SU-DHL-6 (cell line): ENCODE results near the gene OSBPL9.

ENCODE experiments used
- H2AFZ ChIP-seq: fragments of 200-600 bp; sonication (generic); 2 replicates; pipeline ENCODE4 v1.6.1; 2014; ENCODE audit warnings: low read depth, mild to moderate bottlenecking, moderate library complexity, mixed read lengths, antibody characterized with exemption, low read length; ENCODE audit not compliant: severe bottlenecking
- H3F3A ChIP-seq: fragments of 200-600 bp; shearing (Covaris generic); 2 replicates; pipeline ENCODE4 v1.6.0; 2016; ENCODE audit warnings: antibody characterized with exemption, mild to moderate bottlenecking; ENCODE audit not compliant: insufficient read depth
- H3K27ac ChIP-seq: fragments of 200-600 bp; sonication (generic); 2 replicates; pipeline ENCODE4 v1.5.1; 2016; ENCODE audit warnings: low read depth, mild to moderate bottlenecking, low read length, moderate library complexity, mixed read lengths
- H3K27me3 ChIP-seq: fragments of 200-600 bp; sonication (generic), shearing (Covaris generic); 2 replicates; pipeline ENCODE4 v1.6.0; 2014; ENCODE audit warnings: mild to moderate bottlenecking, low read length
- H3K36me3 ChIP-seq: fragments of 200-600 bp; sonication (generic); 2 replicates; pipeline ENCODE4 v1.6.1; 2014; ENCODE audit warnings: mild to moderate bottlenecking, low read length, mixed read lengths
- H3K4me2 ChIP-seq: fragments of 300-600, 200-600 bp; shearing (Covaris generic), sonication (generic); 2 replicates; pipeline ENCODE4 v1.6.0; 2014; ENCODE audit warnings: low read length, low read depth, mild to moderate bottlenecking; ENCODE audit not compliant: poor library complexity, severe bottlenecking
- H3K4me3 ChIP-seq: fragments of 200-600 bp; sonication (generic); 2 replicates; pipeline ENCODE4 v1.5.1; 2014; ENCODE audit warnings: antibody characterized with exemption, low read length, mild to moderate bottlenecking, mixed read lengths; ENCODE audit not compliant: insufficient read depth, poor library complexity, severe bottlenecking
- H3K79me2 ChIP-seq: fragments of 200-600 bp; sonication (generic); 2 replicates; pipeline ENCODE4 v1.6.1; 2014; ENCODE audit warnings: mild to moderate bottlenecking, low read length, moderate library complexity; ENCODE audit not compliant: insufficient read depth
- H3K9ac ChIP-seq: fragments of 200-600 bp; sonication (generic); 2 replicates; pipeline ENCODE4 v1.7.0; 2014; ENCODE audit warnings: mild to moderate bottlenecking, low read length
- H3K9me2 ChIP-seq: fragments of 200-600 bp; sonication (generic); replicated peaks from 2 replicates; pipeline ENCODE4 v1.6.1; 2014; ENCODE audit warnings: low read length; ENCODE audit not compliant: insufficient read depth
- H3K9me3 ChIP-seq: fragments of 200-600 bp; sonication (generic); 2 replicates; pipeline ENCODE4 v1.6.1; 2014; ENCODE audit warnings: low read length, mixed read lengths; ENCODE audit not compliant: insufficient read depth
- H4K20me1 ChIP-seq: fragments of 200-600 bp; sonication (generic); 2 replicates; pipeline ENCODE4 v1.6.1; 2014; ENCODE audit warnings: low read depth, mild to moderate bottlenecking, antibody characterized with exemption, low read length, moderate library complexity, mixed read lengths
- CTCF ChIP-seq: fragments of 200-600 bp; sonication (generic); IDR thresholded peaks from one replicate; pipeline ENCODE4 v1.5.1; 2017; ENCODE audit warnings: antibody characterized with exemption, mild to moderate bottlenecking, low read length, moderate library complexity; ENCODE audit not compliant: insufficient read depth, poor library complexity, severe bottlenecking
- EZH2phosphoT487 ChIP-seq: fragments of 200-600 bp; sonication (generic), shearing (Covaris generic); conservative IDR thresholded peaks from 2 replicates; pipeline ENCODE4 v1.6.1; 2018; ENCODE audit warnings: mild to moderate bottlenecking, antibody characterized with exemption, low read length, moderate library complexity, mixed read lengths

Gene OSBPL9

GRCh38 chr1:51726051-51726450, 109.2 kb downstream of the OSBPL9 start:
- Histone ChIP-seq H3F3A (no peaks in the 10 kb centered on the region; the same call in 1 of the 2 replicates), H3K4me2 (no peak overlapping the region), H3K9me2 (no peaks in the 10 kb centered on the region), H3K79me2 (peaks cover 12% of the 10 kb centered on the region), H3K27me3 (no peaks in the 10 kb centered on the region), H3K9ac (no peak overlapping the region), H2AFZ (no peak overlapping the region), H3K36me3 (no peaks in the 10 kb centered on the region), H3K9me3 (no peaks in the 10 kb centered on the region), H3K4me3 (no peak overlapping the region), H3K27ac (no peak overlapping the region), H4K20me1 (no peaks in the 10 kb centered on the region)
- TF ChIP-seq EZH2phosphoT487 (no peak), CTCF (no peak)

- Histone ChIP-seq H2AFZ (no peak overlapping the region), H3K9me2 (no peaks in the 10 kb centered on the region), H3K27ac (no peak overlapping the region), H3F3A (no peaks in the 10 kb centered on the region; the same call in 1 of the 2 replicates), H3K4me3 (no peak overlapping the region), H3K27me3 (no peaks in the 10 kb centered on the region), H3K36me3 (no peaks in the 10 kb centered on the region), H3K79me2 (peaks cover 17% of the 10 kb centered on the region), H3K9me3 (no peaks in the 10 kb centered on the region), H4K20me1 (no peaks in the 10 kb centered on the region), H3K4me2 (no peak overlapping the region), H3K9ac (no peak overlapping the region)
- TF ChIP-seq EZH2phosphoT487 (no peak), CTCF (no peak)
Measured at GRCh38 chr1:51726544-51727225, 109.8 kb downstream of the OSBPL9 start.

GRCh38 chr1:51727366-51727765, 110.5 kb downstream of the OSBPL9 start:
- no peaks in the 10 kb centered on the region for H3K9me2 ChIP-seq
- TF ChIP-seq EZH2phosphoT487 (no peak), CTCF (no peak)
- no peak overlapping the region for H3K9ac ChIP-seq
- H3K9me3 ChIP-seq = no peaks in the 10 kb centered on the region
- peaks cover 21% of the 10 kb centered on the region for H3K79me2 ChIP-seq
- no peaks in the 10 kb centered on the region for H3K36me3 ChIP-seq
- H3K4me2 ChIP-seq = no peak overlapping the region
- H3F3A ChIP-seq = no peaks in the 10 kb centered on the region; the same call in 1 of the 2 replicates
- no peaks in the 10 kb centered on the region for H4K20me1 ChIP-seq
- no peak overlapping the region for H3K4me3 ChIP-seq
- no peak overlapping the region for H3K27ac ChIP-seq
- no peaks in the 10 kb centered on the region for H3K27me3 ChIP-seq
- H2AFZ ChIP-seq = no peak overlapping the region
